HG02623 (cell line): Measurements from ENCODE around the gene SLC43A3.
A peak's percentile ranks its signal among the peaks of the same experiment; 100 is the strongest.
"Not testable (repeated sequence)": the region's sequence is repeated elsewhere in the genome, so short reads cannot be mapped to it uniquely, and the experiment has no call there.

Source experiments
- ATAC-seq: cut with Tn5 transposase; IDR thresholded peaks from one replicate; pipeline ENCODE4 v1.9.1; 2021; ENCODE audit warnings: moderate library complexity; ENCODE audit not compliant: unreplicated experiment

SLC43A3 gene

DNA sequence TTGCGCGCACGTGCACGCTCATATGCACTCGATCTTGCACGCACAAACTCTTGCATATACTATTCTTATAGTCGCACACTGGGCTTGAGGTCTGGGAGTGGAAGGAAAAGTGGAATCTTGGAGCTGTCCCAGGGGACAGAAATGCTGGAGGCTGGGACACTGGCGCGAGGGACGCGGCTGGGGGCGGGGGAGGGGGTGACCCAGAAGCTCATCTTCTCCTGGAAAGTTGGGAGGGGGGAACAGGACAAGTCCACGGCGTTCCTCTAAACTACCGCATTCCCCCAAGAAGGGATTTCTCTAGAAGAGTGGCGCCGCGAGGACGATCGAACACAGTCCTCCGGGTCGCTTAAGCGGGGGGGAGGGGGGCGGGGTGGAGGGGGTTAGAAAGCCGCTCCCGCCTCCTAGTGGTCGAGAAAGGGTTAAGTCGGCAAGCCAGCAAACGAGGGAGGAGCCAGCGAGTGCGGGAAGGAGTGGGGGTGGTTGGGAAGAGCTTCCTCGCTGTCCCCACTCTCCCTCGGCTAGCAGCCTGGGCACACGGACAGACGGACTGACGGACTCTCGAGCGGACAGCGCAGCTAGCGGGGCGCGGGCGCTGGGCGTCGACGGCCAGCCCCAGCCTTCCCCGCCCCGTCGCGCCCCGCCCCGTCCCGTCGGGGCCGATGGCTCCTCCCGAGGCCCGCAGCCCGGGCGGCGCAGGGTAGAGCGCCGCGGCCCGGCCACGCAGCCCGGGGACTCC, 33.3 kb upstream of the SLC43A3 start, which contains the start of gene RTN4RL2:
RTN4RL2 (plus strand) TSS at position 507 of the 736 bp plus-strand sequence. CDS start 338 bp downstream, outside the sequence.
- ATAC-seq: no peak

DNA sequence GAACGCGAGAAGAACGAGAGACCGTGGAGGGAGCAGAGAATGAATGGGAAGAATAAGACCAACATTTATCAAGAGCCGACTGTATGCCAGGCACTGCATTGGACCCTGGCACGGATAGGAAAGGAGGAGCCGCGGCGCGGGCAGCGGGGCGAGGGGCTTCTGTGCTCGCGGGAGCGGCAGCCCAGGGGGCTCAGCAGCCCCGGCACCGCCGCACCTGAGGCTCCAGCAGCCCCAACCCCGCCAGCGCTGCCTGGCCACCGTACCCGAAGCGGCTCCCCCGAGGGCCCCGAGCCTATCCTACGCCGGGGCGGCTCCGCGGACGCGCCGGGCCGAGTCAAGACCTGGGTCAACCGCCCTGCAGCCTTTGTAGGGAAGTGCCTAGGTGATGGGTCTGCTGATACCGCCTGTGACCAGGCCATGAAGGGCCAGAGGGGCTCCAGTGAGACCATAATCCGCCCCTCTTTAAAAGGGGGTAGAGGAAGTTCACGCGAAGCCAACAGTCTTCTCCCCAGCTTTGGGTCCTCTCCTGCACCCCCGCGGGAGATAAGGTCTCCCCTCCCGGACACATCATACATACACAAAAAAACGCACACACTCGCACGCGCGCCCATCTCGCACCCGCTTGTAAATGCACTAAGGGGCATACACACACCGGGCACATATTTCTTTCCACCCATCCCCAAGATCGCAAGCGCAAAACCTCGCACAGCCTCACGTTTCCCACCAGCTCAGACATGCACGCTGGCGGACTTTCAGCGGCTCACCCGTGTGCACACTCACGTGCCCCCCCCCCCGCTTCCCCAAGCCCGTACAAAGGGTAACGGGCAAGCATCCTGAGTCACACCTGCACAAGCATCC, 32.5 kb upstream of the SLC43A3 start:
- no peak for ATAC-seq

DNA sequence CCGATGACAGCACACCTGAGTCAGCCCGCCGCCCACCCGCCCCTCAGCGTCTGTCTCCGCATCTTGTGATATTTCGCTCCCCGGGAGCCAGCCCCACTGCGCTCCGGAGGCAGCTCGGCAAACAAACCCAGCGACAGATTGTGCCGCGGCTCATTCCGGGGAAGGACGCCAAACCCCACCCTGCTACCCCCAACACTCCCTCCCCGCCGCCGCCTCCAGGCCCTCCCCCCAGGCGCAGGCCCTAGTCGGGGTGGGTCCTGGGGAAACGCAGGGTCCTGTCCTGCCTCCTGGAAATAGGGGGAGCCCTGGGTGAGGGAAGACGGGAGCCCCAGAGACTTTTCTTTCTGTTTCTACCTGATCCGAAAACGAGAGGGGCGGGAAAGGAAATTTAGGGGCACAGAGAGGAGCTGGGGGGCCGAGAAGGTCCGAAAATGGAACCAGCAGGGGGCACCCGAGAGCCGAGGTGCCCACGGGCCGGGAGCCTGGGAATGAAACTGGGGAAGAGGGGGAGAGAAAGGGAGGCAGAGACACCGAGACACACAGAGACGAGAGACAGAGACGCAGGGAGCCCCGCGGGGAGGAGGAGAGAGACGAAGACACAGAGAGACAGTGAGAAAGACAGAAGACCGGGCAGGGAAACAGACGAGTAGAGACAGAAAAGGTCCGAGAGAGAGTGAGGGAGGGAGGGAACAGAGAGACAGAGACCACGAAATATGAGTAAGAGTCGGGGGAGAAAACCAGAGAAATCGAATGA, 31.7 kb upstream of the SLC43A3 start:
- ATAC-seq: no peak

DNA sequence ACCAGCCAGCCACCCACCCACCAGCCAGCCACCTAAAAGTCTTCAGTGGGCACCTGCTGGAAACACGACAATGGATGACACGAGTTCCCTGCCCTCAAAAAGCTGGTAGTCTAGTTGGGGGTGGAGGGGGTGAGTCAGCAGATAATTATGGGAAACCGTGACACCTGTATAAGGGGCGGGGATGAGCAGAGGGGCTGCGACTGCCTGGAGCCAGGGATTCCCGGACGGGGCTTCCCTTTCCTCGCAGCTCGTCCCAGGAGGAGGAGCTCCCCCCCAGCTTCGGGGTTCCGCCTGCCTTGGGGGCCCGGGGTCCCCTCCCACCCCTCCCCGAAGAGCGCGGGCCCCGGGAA, 31.1 kb upstream of the SLC43A3 start:
- ATAC-seq: no peak

DNA sequence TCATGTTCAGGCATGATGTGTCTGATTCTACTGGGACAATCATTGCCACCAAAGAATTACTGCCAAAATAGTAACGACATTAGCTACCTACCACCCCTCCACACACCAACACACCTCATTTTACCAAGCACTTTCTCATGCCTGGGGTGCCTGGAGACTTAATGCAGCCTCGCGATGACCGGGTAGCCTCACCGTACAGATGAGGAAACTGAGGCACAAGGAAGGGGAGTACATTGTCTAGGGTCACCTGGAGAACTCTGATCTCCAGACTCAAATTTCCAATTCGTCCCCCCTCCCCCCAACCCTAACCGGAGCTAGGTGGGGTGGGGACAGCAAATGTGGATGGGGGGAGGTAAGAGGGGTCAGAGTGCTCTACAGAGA, 30.7 kb upstream of the SLC43A3 start:
- peak; percentile 15 for ATAC-seq

DNA sequence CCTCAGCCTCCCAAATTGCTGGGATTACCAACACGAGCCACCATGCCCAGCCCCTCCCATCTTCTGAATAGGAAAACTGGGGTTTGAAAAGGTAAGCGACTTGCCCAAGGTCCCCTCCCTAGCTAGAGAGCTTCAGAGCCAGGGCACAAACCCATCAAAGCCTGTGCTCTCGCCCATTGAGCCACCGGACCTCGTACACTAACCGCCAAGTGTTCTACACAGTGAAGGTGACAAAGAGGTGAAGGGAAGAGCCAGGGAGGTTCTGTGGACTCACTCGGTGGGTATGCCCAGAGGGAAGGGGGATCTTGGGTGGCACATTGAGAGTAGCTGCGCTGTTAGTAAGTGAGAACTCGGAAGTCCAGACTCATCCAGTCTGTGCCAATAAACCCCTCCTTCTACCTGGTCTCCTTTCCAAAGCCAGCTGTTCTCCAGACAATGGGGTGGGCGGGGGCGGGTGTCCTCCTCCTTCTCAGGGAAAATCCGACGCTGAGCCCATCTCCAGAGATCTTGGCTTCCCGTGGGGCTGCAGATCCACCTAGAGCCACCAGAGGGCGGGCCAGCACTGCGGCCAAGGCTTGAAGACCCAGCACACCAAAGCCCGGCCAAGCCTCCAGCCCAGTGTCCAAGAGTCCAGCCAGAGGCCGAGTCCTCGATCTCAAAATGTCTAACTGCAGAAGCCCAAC, 30.2 kb upstream of the SLC43A3 start:
- peak; percentile 55 for ATAC-seq

DNA sequence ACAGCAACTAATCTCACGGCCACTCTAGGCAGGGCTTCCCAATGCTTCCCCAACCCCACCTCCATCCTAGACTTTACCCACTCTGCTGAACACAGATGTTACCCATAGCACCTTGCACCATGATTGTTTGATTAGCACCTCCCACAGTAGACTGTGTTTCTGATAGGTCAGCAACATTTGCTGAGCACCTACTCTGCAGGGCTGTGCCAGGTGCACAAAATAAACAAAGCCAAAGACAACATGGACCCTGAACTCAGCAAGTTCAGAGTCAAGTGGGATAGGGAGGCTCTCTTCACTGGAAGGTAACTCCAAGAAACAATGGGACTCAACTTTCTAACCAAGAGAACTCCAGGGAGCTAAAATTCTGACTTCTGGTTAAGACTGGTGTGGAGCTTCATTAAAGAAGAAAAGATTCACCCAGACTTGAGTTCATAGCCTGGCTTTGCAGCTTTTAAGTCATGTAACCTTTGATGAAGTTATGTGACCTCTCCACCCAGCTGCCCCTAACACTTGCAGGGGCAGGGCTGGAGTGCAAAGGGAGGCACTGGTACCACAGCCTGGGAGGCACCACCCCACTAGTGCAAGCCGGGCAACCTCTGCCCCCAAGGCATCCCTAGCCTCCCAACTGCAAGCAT, 26.7 kb upstream of the SLC43A3 start:
- no peak for ATAC-seq

DNA sequence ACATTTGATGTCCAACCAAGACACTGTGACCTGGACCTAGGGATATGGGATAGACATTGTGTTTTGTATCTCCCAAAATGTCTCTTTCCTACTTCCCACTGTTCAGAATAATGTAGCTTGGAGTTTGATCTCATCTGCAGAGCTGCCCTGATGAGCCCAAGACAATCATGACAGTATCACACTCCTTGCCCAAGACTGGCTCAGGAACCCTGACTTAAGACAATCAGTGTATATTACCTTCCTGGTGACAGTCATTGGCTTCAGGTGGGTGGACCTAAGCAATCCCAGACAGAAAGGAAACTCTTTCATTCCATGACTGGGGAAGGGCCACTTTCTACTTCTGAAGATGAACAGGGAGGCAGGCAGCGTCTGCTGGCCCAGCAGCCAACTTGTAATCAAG, 19.1 kb upstream of the SLC43A3 start:
- no peak for ATAC-seq

DNA sequence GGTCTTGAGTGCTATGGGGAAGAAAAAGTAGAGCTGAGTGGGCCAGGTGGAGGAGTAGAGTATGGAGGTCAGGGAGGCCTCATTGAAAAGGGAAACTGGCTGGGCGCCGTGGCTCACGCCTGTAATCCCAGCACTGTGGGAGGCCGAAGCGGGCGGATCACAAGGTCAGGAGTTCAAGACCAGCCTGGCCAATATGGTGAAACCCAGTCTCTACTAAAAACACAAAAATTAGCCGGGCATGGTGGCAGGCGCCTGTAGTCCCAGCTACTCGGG, 18.1 kb upstream of the SLC43A3 start:
- not testable (repeated sequence) for ATAC-seq

DNA sequence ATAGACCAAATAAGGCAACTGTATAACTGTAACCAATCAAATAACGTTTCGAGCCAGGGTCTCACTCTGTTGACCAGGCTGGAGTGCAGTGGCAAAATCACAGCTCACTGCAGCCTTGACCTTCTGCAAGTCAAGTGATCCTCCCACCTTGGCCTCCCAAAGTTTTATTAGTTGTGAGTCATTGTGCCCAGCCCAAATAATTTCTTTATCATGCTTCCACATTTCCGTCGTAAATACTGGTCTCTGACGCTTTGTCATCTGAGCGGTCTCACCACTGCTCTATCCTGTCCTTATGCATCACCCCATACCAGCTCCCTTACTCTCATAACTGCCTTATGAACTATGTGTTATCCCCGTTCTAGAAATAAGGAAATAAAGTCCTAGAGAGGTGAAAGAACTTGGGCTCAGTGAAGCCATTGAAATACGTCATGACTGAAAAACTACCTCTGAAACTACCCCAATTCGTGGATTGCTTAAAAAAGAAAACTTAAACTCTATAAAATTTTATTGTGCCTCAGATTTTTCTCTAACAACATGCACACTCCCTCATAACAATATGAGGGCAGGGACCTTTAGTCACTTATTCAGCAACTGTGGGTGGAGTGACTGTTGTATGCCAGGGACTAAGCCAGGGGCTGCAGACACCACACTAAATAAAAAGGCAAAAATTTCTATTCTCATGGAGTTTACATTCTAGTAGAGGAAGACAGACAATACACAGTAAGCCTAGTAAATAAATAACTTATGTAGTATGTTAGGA, 17.6 kb upstream of the SLC43A3 start:
- ATAC-seq: no peak

DNA sequence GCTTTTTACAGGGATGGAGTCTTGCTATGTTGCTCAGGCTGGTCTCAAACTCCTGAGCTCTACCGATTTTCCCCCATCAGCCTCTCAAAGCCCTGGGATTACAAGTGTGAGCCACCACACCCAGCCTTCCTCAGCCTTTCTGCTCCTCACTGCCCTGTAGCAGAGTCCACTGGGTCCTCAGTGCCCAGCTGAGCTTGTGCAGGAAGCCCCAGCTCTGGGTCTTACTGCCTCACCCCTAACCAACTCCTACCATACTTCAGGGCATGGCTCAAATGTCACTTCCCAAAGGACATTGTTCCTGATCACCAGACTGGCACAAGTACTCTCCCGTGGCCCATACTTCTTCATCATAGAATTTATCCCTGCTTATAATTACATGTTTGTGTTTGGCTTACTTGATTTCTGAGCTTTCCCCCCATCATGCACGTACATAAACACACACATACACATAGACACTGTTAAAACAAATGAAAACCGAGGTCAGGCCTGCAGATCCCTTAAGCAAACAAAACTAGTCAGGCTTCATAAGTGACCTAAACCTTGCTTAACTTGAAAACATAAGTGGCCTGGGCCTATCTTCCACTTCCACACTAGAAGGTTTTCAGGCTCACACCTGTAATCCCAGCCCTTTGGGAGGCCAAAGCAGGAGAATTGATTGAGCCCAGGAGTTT, 14.0 kb upstream of the SLC43A3 start:
- no peak for ATAC-seq

DNA sequence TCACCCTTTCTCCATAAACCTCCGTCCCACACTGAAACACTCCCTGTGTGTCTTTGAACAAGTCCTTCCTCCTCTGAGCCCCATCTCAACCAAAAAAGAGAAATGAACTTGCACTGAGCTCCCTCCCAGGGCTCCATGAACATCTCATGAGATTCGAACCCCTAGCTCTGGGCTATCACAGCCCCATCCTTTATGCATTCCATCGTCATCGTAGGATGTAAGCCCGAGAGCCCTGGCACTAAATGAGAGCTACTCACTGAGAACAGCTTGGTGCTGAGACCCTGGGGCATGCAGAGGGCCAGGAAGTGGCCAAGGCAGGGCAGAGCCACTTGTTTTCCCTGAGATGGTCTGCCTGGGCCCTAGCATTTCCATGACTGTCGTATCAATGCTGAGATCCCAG, 12.9 kb upstream of the SLC43A3 start:
- ATAC-seq: no peak

DNA sequence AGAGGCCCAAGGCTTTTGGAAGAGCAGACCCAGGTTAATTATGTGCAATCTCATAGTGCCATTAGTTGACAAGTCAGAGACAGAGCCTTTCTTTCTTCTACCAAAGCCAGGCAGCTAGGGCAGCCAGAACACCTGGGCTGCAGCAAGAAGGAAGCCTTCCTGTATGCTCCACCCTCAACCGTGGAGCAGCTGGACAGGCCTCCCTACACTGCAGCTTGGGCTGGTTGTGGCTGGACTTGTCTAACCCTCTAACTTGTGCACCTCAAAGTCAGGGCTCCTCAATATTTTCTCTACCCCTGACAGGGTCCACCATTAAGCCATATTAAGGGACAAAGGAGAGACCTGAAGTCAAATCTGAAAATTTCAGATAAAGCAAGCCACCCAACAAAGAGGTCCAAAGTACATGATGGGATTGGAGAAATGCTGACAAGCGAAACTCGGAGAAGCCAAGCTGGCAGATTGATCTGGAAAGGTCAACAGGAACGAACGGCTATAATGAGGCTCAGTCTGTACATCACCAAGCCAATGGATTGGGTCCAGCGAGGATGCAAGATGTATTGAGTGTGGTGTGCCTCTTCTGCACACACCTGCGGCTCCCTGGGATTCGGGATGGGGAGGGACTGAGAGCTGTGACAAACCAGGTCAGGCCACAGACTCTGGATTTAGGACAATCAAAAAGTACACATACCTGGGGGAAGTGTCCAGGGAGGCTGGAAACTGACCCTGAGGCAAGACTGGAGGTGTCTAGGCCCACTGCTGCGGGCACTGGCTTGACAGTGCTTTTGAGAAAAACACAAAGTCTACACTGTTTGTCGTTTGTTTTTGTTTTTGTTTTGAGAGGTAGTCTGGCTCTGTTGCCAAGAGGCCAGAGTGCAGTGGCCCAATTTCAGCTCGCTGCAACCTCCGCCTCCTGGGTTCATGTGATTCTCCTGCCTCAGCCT, 11.7 kb upstream of the SLC43A3 start:
- no peak for ATAC-seq

DNA sequence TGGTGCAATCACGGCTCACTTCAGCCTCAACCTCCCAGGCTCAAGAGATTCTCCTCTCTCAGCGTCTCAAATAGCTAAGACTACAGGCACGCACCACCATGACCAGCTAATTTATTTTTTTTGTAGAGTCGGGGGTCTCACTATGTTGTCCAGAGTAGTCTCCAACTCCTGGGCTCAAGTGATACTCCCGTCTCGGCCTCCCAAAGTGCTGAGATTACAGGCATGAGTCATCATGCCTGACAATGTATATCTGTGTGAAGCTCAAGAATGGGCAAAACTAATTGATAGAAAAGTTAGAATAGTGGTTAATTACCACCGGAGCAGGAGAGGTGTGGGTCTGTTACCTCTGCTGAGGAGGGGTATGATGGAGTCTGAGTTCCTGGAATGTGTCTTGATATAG, 9.1 kb upstream of the SLC43A3 start:
- ATAC-seq: no peak

DNA sequence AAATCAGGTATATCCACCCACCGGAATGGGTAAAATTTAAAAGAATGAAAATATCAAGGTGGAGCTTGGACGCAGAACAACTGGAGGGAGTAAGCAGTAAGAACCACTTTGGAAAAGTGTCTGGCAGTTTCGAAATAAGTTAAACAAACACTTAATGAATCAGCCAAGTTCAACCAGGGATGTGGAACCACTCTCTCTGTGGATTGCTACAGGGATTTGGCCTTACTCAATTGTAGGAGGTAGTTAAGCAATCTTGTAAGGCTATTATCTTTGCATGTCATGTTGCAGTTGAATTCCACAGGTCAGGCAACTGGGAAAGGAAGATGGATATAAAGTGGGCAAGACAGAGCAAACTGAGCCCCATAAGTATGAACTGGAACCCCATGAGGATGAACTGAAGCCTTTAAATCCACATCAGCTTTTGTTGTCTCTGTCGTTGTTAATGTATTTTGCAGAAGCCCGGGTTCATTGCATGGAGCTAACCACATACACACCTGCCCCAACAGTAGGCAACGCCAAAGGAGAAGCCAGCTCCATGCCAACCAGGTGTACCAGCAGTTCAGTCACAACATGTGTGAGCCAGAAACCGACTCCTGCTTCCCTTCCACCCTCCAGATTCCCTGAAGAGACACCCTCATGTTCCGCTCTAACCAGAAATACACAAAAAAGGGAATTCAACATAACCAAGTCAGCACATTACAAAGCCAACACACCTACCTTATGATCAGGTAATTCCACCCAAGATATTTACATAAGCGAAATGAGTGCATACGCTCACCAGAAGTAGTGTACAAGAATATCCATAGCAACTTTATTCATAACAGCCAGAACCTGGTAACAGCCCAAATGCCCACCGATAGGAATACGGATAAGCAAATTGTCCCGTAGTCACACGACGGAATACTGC, 8.0 kb upstream of the SLC43A3 start:
- no peak for ATAC-seq

DNA sequence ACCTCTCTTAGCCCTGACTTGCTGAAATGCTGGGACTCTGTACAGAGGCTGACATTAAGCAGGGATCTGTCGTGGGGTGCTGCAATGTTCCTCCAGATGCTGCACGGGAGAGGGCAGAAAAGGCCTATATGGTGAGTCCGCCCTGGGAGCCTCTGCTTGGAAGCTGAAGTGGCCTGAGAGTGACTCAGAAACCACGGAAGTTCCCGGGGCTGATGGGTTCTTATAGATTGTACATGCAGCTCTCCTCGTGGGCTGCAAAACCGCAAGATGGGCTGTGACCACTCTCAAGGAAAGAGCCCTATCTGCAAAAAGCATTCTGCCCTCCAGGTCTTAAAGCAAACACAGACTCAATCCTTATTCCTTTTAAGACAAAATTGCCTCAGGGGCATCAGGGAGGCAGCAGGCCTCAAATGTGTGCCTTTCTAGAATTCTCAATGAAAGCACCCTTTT, 5.8 kb upstream of the SLC43A3 start:
- ATAC-seq: no peak

DNA sequence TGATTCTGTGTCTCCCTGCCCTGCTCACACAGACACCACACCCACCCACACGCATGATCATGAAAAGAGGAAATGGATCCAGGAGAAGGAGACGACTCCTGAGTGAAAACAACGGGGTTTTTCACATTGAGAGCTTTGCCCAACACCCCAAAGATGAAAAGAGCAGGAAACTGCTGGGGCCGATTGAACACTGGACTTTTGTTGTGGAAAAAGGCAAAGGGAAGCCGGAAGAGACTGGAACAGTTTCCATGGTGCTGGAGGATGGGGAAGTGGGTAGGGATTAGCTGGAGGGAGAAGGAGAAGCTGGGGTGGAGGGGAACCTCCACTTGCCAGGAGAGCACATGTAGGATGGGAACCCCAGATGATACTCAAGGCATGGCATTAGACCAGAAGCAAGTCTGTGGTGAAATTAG, 5.2 kb upstream of the SLC43A3 start:
- ATAC-seq: no peak
